GM18502 (cell line): ENCODE data around the gene SLC6A19.

Source experiments
- ATAC-seq: cut with Tn5 transposase; IDR thresholded peaks from one replicate; pipeline ENCODE4 v1.9.1; 2021; ENCODE audit warnings: mild to moderate bottlenecking; ENCODE audit not compliant: unreplicated experiment, poor library complexity

SLC6A19 gene

GRCh38 chr5:1205255-1206180 lies 4.1 kb downstream of the SLC6A19 start:
- no peak for ATAC-seq

DNA sequence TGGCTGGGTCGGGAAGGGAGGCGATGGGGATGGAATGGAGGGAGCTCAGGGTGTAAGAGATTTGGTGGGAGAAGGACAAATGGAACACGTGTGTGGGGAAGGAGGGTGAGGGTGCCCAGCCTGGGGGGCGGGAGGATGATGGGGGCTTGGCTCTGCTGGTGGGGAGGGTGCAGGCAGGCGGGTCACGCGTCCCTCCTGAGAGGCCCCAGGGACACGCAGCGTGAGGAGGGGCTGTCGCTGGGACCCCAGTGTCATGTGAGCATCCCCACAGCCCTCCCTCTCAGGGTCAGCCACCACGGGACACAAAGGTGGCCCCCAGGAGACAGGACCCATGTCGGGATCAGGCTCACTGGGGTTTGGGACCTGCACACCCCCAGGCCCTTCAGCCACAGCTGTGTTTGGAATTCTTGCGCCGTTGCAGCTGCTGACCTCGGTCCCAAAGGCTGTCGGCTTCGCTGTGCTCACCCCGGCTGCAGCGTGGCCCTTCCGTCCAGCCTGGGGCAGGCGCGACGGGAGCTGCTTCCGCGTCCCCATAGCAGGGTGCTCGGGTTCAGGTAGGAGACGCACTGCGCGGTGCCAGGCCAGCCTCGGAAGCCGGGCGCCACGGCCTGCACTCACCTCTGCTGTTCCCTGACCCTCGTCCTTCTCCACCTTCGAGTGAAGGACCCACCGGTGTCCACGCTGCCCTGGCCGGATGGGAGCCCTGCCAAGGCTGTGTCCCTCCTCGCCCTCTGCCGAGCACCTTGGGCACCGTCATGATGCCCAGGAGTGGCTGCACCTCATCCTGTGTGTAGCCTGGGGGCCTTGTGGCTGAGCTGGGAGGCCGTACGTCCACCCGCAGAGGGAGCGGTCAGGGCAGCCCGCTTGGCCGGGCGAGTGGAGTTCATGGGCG lies 5.4 kb downstream of the SLC6A19 start:
- ATAC-seq = no peak

DNA sequence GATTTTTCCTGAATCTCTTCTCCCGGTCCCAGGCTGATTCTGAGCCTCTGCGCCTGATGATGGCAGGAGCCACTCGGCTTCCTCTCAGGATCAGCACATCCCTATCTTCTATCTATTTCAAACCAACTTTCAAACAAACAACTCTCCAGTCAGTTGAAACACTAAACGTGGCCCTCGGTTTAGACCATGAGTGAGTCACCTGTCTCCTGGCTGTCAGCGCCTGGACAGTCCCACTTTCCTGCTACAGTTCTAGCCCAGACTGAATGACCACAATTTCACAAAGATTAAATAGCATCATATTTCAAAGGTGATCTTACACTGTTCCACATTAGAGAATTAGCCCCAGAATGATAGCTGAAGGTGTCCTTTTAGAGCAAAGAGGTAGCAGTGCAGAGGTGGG lies 6.2 kb downstream of the SLC6A19 start:
- no peak for ATAC-seq

GRCh38 chr5:1208221-1208742 lies 6.9 kb downstream of the SLC6A19 start:
- no peak for ATAC-seq

- ATAC-seq = no peak
Observed at GRCh38 chr5:1208743-1209488, 7.5 kb downstream of the SLC6A19 start.

DNA sequence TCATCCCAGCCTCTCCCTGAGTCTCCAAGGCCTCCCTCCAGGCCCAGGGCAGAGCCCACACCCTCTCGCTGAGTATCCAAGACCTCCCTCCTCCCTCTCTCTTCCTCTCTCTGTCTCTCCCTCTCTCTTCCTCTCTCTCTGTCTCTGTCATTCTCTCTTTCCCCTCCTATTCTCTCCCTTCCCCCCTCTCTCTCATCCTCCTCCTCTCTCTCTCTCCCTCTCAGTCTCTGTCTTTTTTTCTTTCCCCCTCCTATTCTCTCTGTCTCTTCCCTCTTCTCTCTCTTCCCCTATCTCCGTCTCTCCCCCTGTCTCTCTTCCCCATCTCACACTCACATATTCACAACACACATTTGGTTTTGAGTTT lies 8.1 kb downstream of the SLC6A19 start:
- ATAC-seq = no peak

DNA sequence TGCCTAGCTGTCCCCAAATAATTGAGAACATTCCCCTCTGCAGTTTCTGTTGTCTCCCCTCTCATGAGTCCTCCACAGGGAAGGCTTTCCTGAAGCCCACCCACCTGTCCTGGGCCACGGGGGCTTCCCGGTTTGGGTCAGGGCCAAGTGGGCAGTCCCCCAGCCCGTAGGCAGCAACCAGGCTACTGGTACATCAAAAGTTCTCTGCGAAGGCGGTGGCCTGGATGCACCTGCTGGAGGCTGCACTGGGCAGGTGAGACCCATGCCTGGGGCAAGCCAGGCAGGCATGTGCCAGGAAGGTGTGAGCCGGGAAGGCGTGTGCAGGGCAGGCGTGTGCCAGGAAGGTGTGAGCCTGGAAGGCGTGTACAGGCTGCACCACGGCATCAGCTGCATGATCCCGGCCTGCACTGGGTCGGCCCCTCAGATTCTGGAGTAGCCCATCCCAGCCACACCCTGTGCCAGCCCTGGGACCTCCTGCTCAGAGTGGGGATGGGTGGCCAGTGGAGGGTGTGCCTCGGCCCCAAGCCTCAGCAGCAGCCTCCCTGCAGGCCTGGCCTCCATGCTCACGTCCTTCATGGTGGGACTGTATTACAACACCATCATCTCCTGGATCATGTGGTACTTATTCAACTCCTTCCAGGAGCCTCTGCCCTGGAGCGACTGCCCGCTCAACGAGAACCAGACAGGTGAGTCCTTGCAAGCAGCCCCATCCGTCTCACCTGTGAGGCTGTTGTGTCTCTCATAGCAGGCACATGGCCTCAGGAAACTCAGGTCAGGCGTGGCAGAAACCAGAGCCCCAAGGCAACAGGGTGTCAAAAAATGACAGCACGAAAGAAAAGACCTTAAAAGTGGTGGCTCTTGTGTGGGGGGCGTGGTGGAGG lies 8.7 kb downstream of the SLC6A19 start:
- no peak for ATAC-seq

DNA sequence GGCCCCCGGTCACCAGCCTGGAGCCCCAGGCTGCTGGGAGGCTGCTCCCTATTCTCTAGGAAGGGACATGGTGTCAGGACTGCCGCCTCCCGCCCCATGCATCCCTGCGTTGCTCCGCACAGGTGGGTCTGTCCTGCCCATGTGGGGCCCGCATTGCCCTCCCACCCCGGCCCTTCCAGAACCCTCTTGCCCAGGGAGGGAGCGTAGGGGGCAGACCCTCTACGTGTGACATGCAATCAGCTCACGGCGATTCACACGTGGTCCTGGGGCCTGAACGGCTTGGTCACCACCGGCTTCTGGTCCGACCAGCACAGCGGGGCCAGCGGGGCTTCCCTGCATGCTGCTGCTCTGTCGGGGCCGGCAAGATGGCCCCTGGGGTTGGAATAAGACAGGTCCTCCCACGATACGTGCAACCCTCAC lies 9.4 kb downstream of the SLC6A19 start:
- ATAC-seq = no peak

GRCh38 chr5:1211701-1212100 lies 10.3 kb downstream of the SLC6A19 start:
- no peak for ATAC-seq

DNA sequence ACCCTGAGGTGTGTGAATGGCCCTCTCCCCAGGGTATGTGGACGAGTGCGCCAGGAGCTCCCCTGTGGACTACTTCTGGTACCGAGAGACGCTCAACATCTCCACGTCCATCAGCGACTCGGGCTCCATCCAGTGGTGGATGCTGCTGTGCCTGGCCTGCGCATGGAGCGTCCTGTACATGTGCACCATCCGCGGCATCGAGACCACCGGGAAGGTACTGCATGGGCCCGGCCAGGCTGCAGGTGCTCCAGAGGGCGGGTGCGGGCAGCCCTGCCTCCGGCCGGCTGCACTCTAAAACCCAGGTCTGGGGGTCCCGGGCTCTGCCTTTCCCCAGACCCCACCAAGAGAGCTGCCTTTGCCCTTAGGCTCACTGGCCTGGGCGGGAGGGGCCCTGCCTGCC lies 10.9 kb downstream of the SLC6A19 start:
- no peak for ATAC-seq

DNA sequence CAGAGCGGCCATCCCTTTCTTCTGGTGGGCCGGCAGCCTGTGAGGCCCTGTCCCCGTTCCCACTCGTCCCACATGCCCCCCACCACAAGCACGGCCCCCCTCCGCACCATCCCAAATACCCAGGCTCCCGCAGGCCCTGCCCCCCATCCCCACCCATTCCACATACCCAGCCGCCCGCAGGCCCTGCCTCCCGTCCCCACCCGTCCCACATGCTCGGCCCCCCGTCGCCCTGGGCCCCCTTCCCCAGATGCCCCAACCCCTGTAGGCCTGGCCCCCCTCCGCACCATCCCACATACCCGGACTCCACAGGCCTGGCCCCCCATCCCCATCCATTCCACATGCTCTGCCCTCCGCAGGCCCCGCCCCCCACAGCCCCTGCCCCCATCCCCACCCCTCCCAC lies 11.5 kb downstream of the SLC6A19 start:
- no peak for ATAC-seq

DNA sequence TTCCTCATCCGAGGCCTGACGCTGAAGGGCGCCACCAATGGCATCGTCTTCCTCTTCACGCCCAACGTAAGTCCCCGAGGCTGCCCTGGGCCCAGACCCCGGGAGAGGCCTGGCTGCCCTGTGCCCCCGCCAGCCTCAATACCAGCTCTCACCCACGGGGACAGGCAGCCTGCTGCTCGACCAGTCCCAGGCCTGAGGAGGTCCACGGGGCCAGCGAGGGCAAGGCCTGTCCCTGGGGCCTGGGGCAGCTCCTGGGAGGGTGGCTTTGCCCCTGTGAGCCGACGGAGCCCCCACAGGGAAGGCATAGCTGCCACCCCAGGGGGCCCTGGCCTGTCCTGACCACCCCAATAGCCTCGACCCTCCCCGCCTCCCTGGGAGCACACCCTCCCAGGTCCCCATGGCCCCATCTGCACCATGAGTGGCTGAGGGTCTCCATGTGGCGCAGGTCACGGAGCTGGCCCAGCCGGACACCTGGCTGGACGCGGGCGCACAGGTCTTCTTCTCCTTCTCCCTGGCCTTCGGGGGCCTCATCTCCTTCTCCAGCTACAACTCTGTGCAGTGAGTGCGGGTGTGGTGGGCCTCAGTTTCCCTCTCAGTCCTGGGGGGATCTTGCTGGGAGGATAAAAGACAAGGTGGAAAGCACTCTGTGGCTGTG lies 12.2 kb downstream of the SLC6A19 start:
- ATAC-seq = no peak

GRCh38 chr5:1214163-1214935 lies 13.0 kb downstream of the SLC6A19 start:
- ATAC-seq = no peak

DNA sequence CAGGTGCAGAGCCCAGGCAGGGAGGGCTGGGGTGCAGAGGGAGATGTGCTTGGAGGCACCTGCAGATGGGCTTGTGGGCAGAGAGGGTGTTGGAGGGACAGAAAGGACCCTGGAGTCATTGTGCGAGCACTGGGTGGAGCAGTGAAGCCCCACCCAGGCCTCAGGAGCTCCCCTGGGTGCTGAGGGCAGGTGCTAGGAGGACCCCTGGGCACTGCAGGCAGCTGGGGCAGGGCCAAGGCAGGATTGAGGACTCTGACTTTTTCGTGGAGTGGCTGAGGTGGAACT lies 13.5 kb downstream of the SLC6A19 start:
- ATAC-seq = no peak

GRCh38 chr5:1215320-1216096 lies 14.1 kb downstream of the SLC6A19 start:
- ATAC-seq = no peak

GRCh38 chr5:1216211-1216917 lies 15.0 kb downstream of the SLC6A19 start:
- ATAC-seq = no peak

DNA sequence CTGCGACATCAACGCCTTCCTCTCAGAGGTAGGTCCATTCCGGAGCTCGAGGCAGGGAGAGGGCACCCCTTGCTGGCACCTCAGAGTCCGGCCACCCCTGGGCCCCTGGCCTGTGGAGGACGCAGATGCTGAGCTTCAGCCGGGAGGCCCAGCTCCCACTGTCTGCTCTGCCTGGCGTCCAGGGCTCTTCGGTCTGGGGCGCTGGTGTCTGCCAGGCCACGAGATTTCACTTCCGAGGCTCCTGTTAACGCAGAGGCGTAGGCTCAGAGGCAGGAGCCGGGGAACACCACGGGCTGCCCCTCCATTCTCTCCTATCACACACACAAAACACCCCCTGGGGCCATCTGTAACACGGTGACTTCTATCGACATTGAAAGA lies 15.5 kb downstream of the SLC6A19 start:
- no peak for ATAC-seq
